Measurements from ENCODE around the gene SAE1. TPM values are rescaled to one million over a fixed set of nuclear protein-coding genes. Genes with fewer than 3 reads are reported as not detected.

Gene SAE1
- total RNA-seq, 2 experiments from 2014 or later: 150 TPM

GRCh38 chr19:47120470-47121067 is 10.1 kb upstream of the SAE1 start:
- POLR2A ChIA-PET: interaction anchor here (1.4 kb wide), 1 partner anchor 12 kb away, joined by 4 read pairs; no protein-coding TSS in a partner anchor
- no peak overlapping the region for H3K27ac Mint-ChIP-seq

GRCh38 chr19:47122359-47123335 is 8.0 kb upstream of the SAE1 start:
- no peak overlapping the region for H3K4me3 Mint-ChIP-seq
- peaks cover 2% of the 10 kb centered on the region for H3K27me3 Mint-ChIP-seq
- H3K27ac Mint-ChIP-seq: no peak overlapping the region
- H3K4me1 Mint-ChIP-seq: peaks cover 7% of the 10 kb centered on the region
- H3K36me3 Mint-ChIP-seq (ENCODE audit: low read depth): no peaks in the 10 kb centered on the region
- CTCF ChIA-PET: interaction anchor here (0.7 to 2.9 kb wide), 7 partner anchors 9 to 125 kb away, joined by 3 to 33 read pairs (median 9); partner anchors contain the start of gene ZC3H4
- POLR2A ChIA-PET: interaction anchor here (1.5 to 3.4 kb wide), 2 partner anchors 9 to 11 kb away, joined by 5 to 21 read pairs; partner anchors contain the start of gene ZC3H4
- no peaks in the 10 kb centered on the region for H3K9me3 Mint-ChIP-seq
- no peak for DNase-seq

More at GRCh38 chr19:47120470-47121067, 10.1 kb upstream of the SAE1 start:
- peaks cover 9% of the 10 kb centered on the region for H3K4me1 Mint-ChIP-seq
- H3K9me3 Mint-ChIP-seq: no peaks in the 10 kb centered on the region
- peaks cover 2% of the 10 kb centered on the region for H3K27me3 Mint-ChIP-seq
- DNase-seq: no peak
- H3K36me3 Mint-ChIP-seq (ENCODE audit: low read depth): no peaks in the 10 kb centered on the region
- CTCF ChIA-PET: interaction anchor here (1.2 kb wide), 1 partner anchor 41 kb away, joined by 6 read pairs; no protein-coding TSS in a partner anchor
- H3K4me3 Mint-ChIP-seq: no peak overlapping the region

GRCh38 chr19:47123406-47123805 is 7.2 kb upstream of the SAE1 start:
- ChIA-PET CTCF (interaction anchor here (0.7 to 2.9 kb wide), 12 partner anchors 10 to 124 kb away, joined by 3 to 33 read pairs (median 4); partner anchors contain the start of gene ZC3H4), POLR2A (interaction anchor here (1.0 to 3.4 kb wide), 2 partner anchors 10 to 13 kb away, joined by 4 to 21 read pairs; partner anchors contain the start of gene ZC3H4)
- Mint-ChIP-seq H3K36me3 (ENCODE audit: low read depth) (no peaks in the 10 kb centered on the region), H3K9me3 (no peaks in the 10 kb centered on the region), H3K27me3 (peaks cover 2% of the 10 kb centered on the region), H3K27ac (no peak overlapping the region), H3K4me3 (no peak overlapping the region), H3K4me1 (peaks cover 7% of the 10 kb centered on the region)
- DNase-seq: no peak

- H3K27me3 Mint-ChIP-seq: peaks cover 2% of the 10 kb centered on the region
- no peak overlapping the region for H3K27ac Mint-ChIP-seq
- ChIA-PET CTCF (interaction anchor here (0.6 to 5.3 kb wide), 20 partner anchors 9 to 262 kb away, joined by 3 to 41 read pairs (median 5); partner anchors contain the start of gene ZC3H4), POLR2A (interaction anchor here (0.6 to 1.6 kb wide), 9 partner anchors 8 to 708 kb away, joined by 3 to 11 read pairs (median 3); partner anchors contain the start of gene ZC3H4)
- peaks cover 7% of the 10 kb centered on the region for H3K4me1 Mint-ChIP-seq
- DNase-seq: peak; percentile 22
- H3K36me3 Mint-ChIP-seq (ENCODE audit: low read depth): no peaks in the 10 kb centered on the region
- no peaks in the 10 kb centered on the region for H3K9me3 Mint-ChIP-seq
- no peak overlapping the region for H3K4me3 Mint-ChIP-seq
Observed at GRCh38 chr19:47124937-47125668, 5.5 kb upstream of the SAE1 start.

GRCh38 chr19:47125669-47125938 is 5.0 kb upstream of the SAE1 start:
- Mint-ChIP-seq H3K4me1 (peaks cover 7% of the 10 kb centered on the region), H3K27ac (no peak overlapping the region), H3K36me3 (ENCODE audit: low read depth) (peaks cover 4% of the 10 kb centered on the region), H3K4me3 (no peak overlapping the region), H3K9me3 (peaks cover 2% of the 10 kb centered on the region), H3K27me3 (peaks cover 2% of the 10 kb centered on the region)
- DNase-seq: no peak
- ChIA-PET CTCF (interaction anchor here (0.6 to 5.3 kb wide), 21 partner anchors 9 to 262 kb away, joined by 3 to 41 read pairs (median 5); partner anchors contain the start of gene ZC3H4), POLR2A (interaction anchor here (0.6 to 1.6 kb wide), 9 partner anchors 8 to 709 kb away, joined by 3 to 11 read pairs (median 3); partner anchors contain the start of gene ZC3H4)

GRCh38 chr19:47129579-47129978 is 1.1 kb upstream of the SAE1 start:
- H3K4me1 Mint-ChIP-seq: peaks cover 44% of the 10 kb centered on the region
- H3K36me3 Mint-ChIP-seq (ENCODE audit: low read depth): peaks cover 39% of the 10 kb centered on the region
- H3K4me3 Mint-ChIP-seq: no peak overlapping the region
- peaks cover 2% of the 10 kb centered on the region for H3K9me3 Mint-ChIP-seq
- ChIA-PET CTCF (interaction anchor here (0.6 to 5.3 kb wide), 3 partner anchors 14 to 115 kb away, joined by 3 to 41 read pairs (median 36); no protein-coding TSS in a partner anchor), POLR2A (interaction anchor here (1.4 kb wide), 1 partner anchor 17 kb away, joined by 9 read pairs; the partner anchor contains the start of gene ZC3H4)
- H3K27ac Mint-ChIP-seq: no peak overlapping the region
- no peaks in the 10 kb centered on the region for H3K27me3 Mint-ChIP-seq
- no peak for DNase-seq

- DNase-seq: no peak
- Mint-ChIP-seq H3K27ac (peak overlapping the region; percentile 90), H3K36me3 (ENCODE audit: low read depth) (peaks cover 42% of the 10 kb centered on the region), H3K4me3 (peak overlapping the region; percentile 97), H3K9me3 (peaks cover 2% of the 10 kb centered on the region), H3K4me1 (peaks cover 46% of the 10 kb centered on the region), H3K27me3 (no peaks in the 10 kb centered on the region)
- CTCF ChIA-PET: interaction anchor here (0.6 to 5.3 kb wide), 8 partner anchors 15 to 114 kb away, joined by 3 to 41 read pairs (median 12); partner anchors contain the start of gene ZC3H4
- POLR2A ChIA-PET: interaction anchor here (0.7 to 4.7 kb wide), 13 partner anchors 15 to 342 kb away, joined by 3 to 88 read pairs (median 10); partner anchors contain the start of genes SLC1A5, TMEM160 and ZC3H4
Observed at GRCh38 chr19:47130120-47130588, 481 bp upstream of the SAE1 start.

- peaks cover 53% of the 10 kb centered on the region for H3K4me1 Mint-ChIP-seq
Observed at GRCh38 chr19:47132194-47132852, 1.7 kb downstream of the SAE1 start.

GRCh38 chr19:47133021-47133471 is 2.4 kb downstream of the SAE1 start:
- H3K4me3 Mint-ChIP-seq: peak overlapping the region; percentile 97
- H3K27me3 Mint-ChIP-seq: no peaks in the 10 kb centered on the region
- peaks cover 53% of the 10 kb centered on the region for H3K4me1 Mint-ChIP-seq
- H3K27ac Mint-ChIP-seq: peak overlapping the region; percentile 59
- peaks cover 50% of the 10 kb centered on the region for H3K36me3 Mint-ChIP-seq (ENCODE audit: low read depth)
- ChIA-PET POLR2A (interaction anchor here (0.8 to 4.7 kb wide), 9 partner anchors 12 to 140 kb away, joined by 3 to 88 read pairs (median 15); partner anchors contain the start of genes CCDC9 and ZC3H4), CTCF (interaction anchor here (0.6 to 4.0 kb wide), 11 partner anchors 10 to 1824 kb away, joined by 3 to 36 read pairs (median 4); no protein-coding TSS in a partner anchor)
- peaks cover 2% of the 10 kb centered on the region for H3K9me3 Mint-ChIP-seq
- no peak for DNase-seq

More at GRCh38 chr19:47132194-47132852, 1.7 kb downstream of the SAE1 start:
- ChIA-PET CTCF (interaction anchor here (0.6 to 4.0 kb wide), 17 partner anchors 11 to 1823 kb away, joined by 3 to 36 read pairs (median 7); partner anchors contain the start of gene ZC3H4), POLR2A (interaction anchor here (0.8 to 4.7 kb wide), 15 partner anchors 13 to 347 kb away, joined by 3 to 88 read pairs (median 11); partner anchors contain the start of genes CCDC9, TMEM160 and ZC3H4)
- Mint-ChIP-seq H3K9me3 (peaks cover 2% of the 10 kb centered on the region), H3K4me3 (peak overlapping the region; percentile 97), H3K36me3 (ENCODE audit: low read depth) (peaks cover 50% of the 10 kb centered on the region), H3K27ac (peak overlapping the region; percentile 90), H3K27me3 (no peaks in the 10 kb centered on the region)
- no peak for DNase-seq

- ChIA-PET POLR2A (interaction anchor here (4.7 kb wide), 1 partner anchor 10 kb away, joined by 46 read pairs; no protein-coding TSS in a partner anchor), CTCF (interaction anchor here (0.9 to 1.2 kb wide), 2 partner anchors 9 to 76 kb away, joined by 3 to 4 read pairs; no protein-coding TSS in a partner anchor)
- Mint-ChIP-seq H3K9me3 (peaks cover 2% of the 10 kb centered on the region), H3K4me1 (peaks cover 61% of the 10 kb centered on the region), H3K27ac (no peak overlapping the region), H3K36me3 (ENCODE audit: low read depth) (peaks cover 64% of the 10 kb centered on the region), H3K4me3 (no peak overlapping the region), H3K27me3 (no peaks in the 10 kb centered on the region)
- DNase-seq: no peak
Observed at GRCh38 chr19:47134545-47134944, 3.9 kb downstream of the SAE1 start.

- Mint-ChIP-seq H3K27ac (no peak overlapping the region), H3K4me1 (peaks cover 61% of the 10 kb centered on the region), H3K36me3 (ENCODE audit: low read depth) (peaks cover 64% of the 10 kb centered on the region), H3K4me3 (no peak overlapping the region), H3K9me3 (peaks cover 2% of the 10 kb centered on the region), H3K27me3 (no peaks in the 10 kb centered on the region)
- ChIA-PET POLR2A (no interaction called here), CTCF (interaction anchor here (0.9 to 1.2 kb wide), 2 partner anchors 10 to 75 kb away, joined by 3 to 4 read pairs; no protein-coding TSS in a partner anchor)
- no peak for DNase-seq
Observed at GRCh38 chr19:47135156-47135555, 4.5 kb downstream of the SAE1 start.

Data from activated CD4-positive, alpha-beta memory T cell treated with anti-CD3 and anti-CD28 coated beads, Interleukin-2, amount 10 ng/mL, durations not matched to agents 7 days and 5 days (primary cell).